C4-2B (cell line): ENCODE data around the gene GNAS-AS1.

ENCODE experiments used
- CTCF ChIP-seq: fragments of 450-650 bp; conservative IDR thresholded peaks from 2 replicates; pipeline ENCODE4 v1.5.1; 2017; ENCODE audit warnings: mild to moderate bottlenecking
- ZFX ChIP-seq: fragments of 450-650 bp; IDR thresholded peaks from 2 replicates; pipeline ENCODE4 v1.6.1; 2017

GRCh38 chr20:58851221-58851968, 693 bp upstream of the GNAS-AS1 start:
- no peak for TF ChIP-seq CTCF
- no peak for TF ChIP-seq ZFX
